HepG2 (cell line): ENCODE results near the gene RAB36. TPM values are rescaled to one million over a fixed set of nuclear protein-coding genes. Genes with fewer than 3 reads are reported as not detected.

Source experiments
- ATAC-seq: fragments of 200-7000 bp; cut with Tn5 transposase; 3 replicates; pipeline ENCODE4 v1.9.1; 2020; ENCODE audit warnings: mild to moderate bottlenecking, moderate library complexity
- BruUV-seq: library from RNA; stranded (reverse); fragments of 400-500 nt; replicated peaks from 2 replicates; lab custom pipeline; 2021; lab: Mats Ljungman, UMichigan
- CTCF ChIA-PET: fragments of 300-600 bp; formaldehyde crosslinking; extraction: SDS; loops from one replicate; lab custom pipeline; 2021; ENCODE audit warnings: low total read pairs, inconsistent platforms, low intra/inter-chr PET ratio; lab: Yijun Ruan, JAX
- POLR2A ChIA-PET: fragments of 350-600 bp; sonication (Branson Sonifier 250); formaldehyde crosslinking; loops from one replicate; lab custom pipeline; 2020; ENCODE audit warnings: antibody characterized with exemption, inconsistent platforms; lab: Yijun Ruan, JAX
- DNase-seq: peaks from one replicate; pipeline ENCODE4 v3.0.0-alpha.2; 2015; ENCODE audit warnings: low spot score
- FAIRE-seq: peaks from 3 replicates; lab custom pipeline; 2011; peaks lifted over from hg19 to GRCh38; lab: Jason Lieb, UNC
- H2AFZ ChIP-seq: one replicate; pipeline ENCODE4 v1.6.1; 2011; ENCODE audit warnings: low read length, inconsistent platforms
- H3K27ac ChIP-seq: fragments of 300-600 bp; 3 replicates; pipeline ENCODE4 v1.8.0; 2011; ENCODE audit warnings: mixed run types, mild to moderate bottlenecking, mixed read lengths, low read length, inconsistent platforms; ENCODE audit not compliant: insufficient read depth; ENCODE audit errors: extremely low read length
- H3K27me3 ChIP-seq, 2 experiments: fragments of 200-600 bp in 1 of 2; 2 replicates in 1 of 2; 3 replicates in 1 of 2; pipeline versions ENCODE4 v1.6.0 to v1.8.0; 2011; ENCODE audit warnings: low read length in 2 of 2, mild to moderate bottlenecking in 2 of 2, moderate library complexity in 2 of 2, inconsistent platforms in 1 of 2; ENCODE audit not compliant: insufficient read depth in 2 of 2, control insufficient read depth in 1 of 2
- H3K36me3 ChIP-seq, 2 experiments: fragments of 200-600 bp in 1 of 2; replicated peaks in 1 of 2; 2 replicates in 1 of 2; 3 replicates in 1 of 2; pipeline versions ENCODE4 v1.5.1 to v1.8.0; 2011; ENCODE audit warnings: low read length in 2 of 2, inconsistent platforms in 1 of 2; ENCODE audit not compliant: insufficient read depth in 2 of 2, control insufficient read depth in 1 of 2
- H3K4me1 ChIP-seq: 2 replicates; pipeline ENCODE4 v1.5.1; 2012; ENCODE audit warnings: low read length, inconsistent platforms; ENCODE audit not compliant: insufficient read depth
- H3K4me2 ChIP-seq: 2 replicates; pipeline ENCODE4 v1.6.0; 2011; ENCODE audit warnings: low read depth, low read length, inconsistent platforms
- H3K4me3 ChIP-seq, 3 experiments: fragments of 200-600 bp in 1 of 3; sonication (generic), shearing (Covaris generic) in 1 of 3; replicated peaks in 1 of 3; 2 replicates each; pipeline ENCODE4 v1.5.1; 2011 to 2016; ENCODE audit warnings: low read length in 3 of 3, inconsistent platforms in 2 of 3, low read depth in 2 of 3, mild to moderate bottlenecking in 2 of 3, control low read depth in 1 of 3, mixed read lengths in 1 of 3; ENCODE audit not compliant: insufficient read depth in 1 of 3
- H3K79me2 ChIP-seq: one replicate; pipeline ENCODE4 v1.6.1; 2011; ENCODE audit warnings: low read length, inconsistent platforms; ENCODE audit not compliant: insufficient read depth
- H3K9ac ChIP-seq: 2 replicates; pipeline ENCODE4 v1.6.0; 2011; ENCODE audit warnings: mild to moderate bottlenecking, low read depth, low read length, inconsistent platforms; ENCODE audit not compliant: insufficient read depth
- H3K9me3 ChIP-seq: 2 replicates; pipeline ENCODE4 v1.5.1; 2012; ENCODE audit warnings: mild to moderate bottlenecking, low read length
- H4K20me1 ChIP-seq: 2 replicates; pipeline ENCODE4 v1.6.0; 2011; ENCODE audit warnings: inconsistent platforms, mild to moderate bottlenecking, low read length, moderate library complexity; ENCODE audit not compliant: insufficient read depth
- BRF2 ChIP-seq: sonication (generic); formaldehyde crosslinking; IDR thresholded peaks from 2 replicates; pipeline ENCODE4 v1.8.1; 2022; ENCODE audit warnings: mild to moderate bottlenecking, missing genetic modification reagents
- KLF16 ChIP-seq, 2 experiments: sonication (generic) in 1 of 2; formaldehyde crosslinking in 1 of 2; IDR thresholded peaks; 2 replicates each; pipeline versions ENCODE4 v1.6.1 to v1.8.0; 2016 to 2023; ENCODE audit warnings: missing genetic modification reagents in 2 of 2, missing compliant biosample characterization in 1 of 2
- MAX ChIP-seq: IDR thresholded peaks from 2 replicates; pipeline ENCODE4 v1.6.1; 2012; ENCODE audit warnings: inconsistent platforms
- NCOA5 ChIP-seq: sonication (generic); formaldehyde crosslinking; IDR thresholded peaks from 2 replicates; pipeline ENCODE4 v1.4.0; 2020; ENCODE audit warnings: missing genetic modification reagents
- NONO ChIP-seq, 2 experiments: fragments of 450-650 bp in 1 of 2; sonication (generic) in 1 of 2; formaldehyde crosslinking in 1 of 2; IDR thresholded peaks in 1 of 2; conservative IDR thresholded peaks in 1 of 2; 2 replicates each; pipeline versions ENCODE4 v1.6.1 to v1.8.0; 2017 to 2022; ENCODE audit warnings: mild to moderate bottlenecking in 1 of 2, missing genetic modification reagents in 1 of 2, moderate library complexity in 1 of 2
- NR2F6 ChIP-seq, 2 experiments: IDR thresholded peaks; 2 replicates each; pipeline ENCODE4 v1.6.1; 2016; ENCODE audit warnings: antibody characterized with exemption in 1 of 2, mild to moderate bottlenecking in 1 of 2
- THRA ChIP-seq: sonication (generic); formaldehyde crosslinking; IDR thresholded peaks from 2 replicates; pipeline ENCODE4 v1.4.0; 2020; ENCODE audit warnings: missing genetic modification reagents, borderline replicate concordance
- U2AF2 ChIP-seq: fragments of 200-400 bp; formaldehyde crosslinking; IDR thresholded peaks from 2 replicates; pipeline ENCODE4 v1.6.1; 2017; ENCODE audit warnings: low read depth, mild to moderate bottlenecking, low read length
- ZBTB33 ChIP-seq: sonication (generic); formaldehyde crosslinking; IDR thresholded peaks from 2 replicates; pipeline ENCODE4 v1.4.0; 2020; ENCODE audit warnings: missing genetic modification reagents
- ZNF510 ChIP-seq: sonication (generic); formaldehyde crosslinking; IDR thresholded peaks from 2 replicates; pipeline ENCODE4 v1.4.0; 2020; ENCODE audit warnings: low read depth, mild to moderate bottlenecking, missing genetic modification reagents
- ZNF7 ChIP-seq: IDR thresholded peaks from 2 replicates; pipeline ENCODE4 v1.6.1; 2016; ENCODE audit warnings: missing biosample characterization, missing genetic modification reagents
- WGBS: methylation state at CpG from one replicate; pipeline ENCODE4 v1.1.6; 2017; ENCODE audit warnings: low lambda C conversion rate; 5-methylcytosine and 5-hydroxymethylcytosine counted together
- in situ Hi-C: cut with HindIII; loops from 2 replicates; pipeline ENCODE4 v1.10.0; 2017; ENCODE audit warnings: low pct_unique_long_range_greater_than_20kb; ENCODE audit not compliant: extremely low pct_ligation_motif_present
- intact Hi-C: fragments of 100-400 bp; cut with micrococcal nuclease; formaldehyde crosslinking; loops from one replicate; pipeline ENCODE4 v1.10.0; 2022; ENCODE audit not compliant: unreplicated experiment
- polyA plus RNA-seq, 8 experiments: library from polyadenylated mRNA; depleted of rRNA in 3 of 8; stranded (reverse) in 7 of 8; unstranded in 1 of 8; fragments of >200 nt; fragmentation: Illumina TruSeq in 4 of 8; extraction: Trizol in 4 of 8; gene quantifications; 2 replicates each; pipeline versions ENCODE4 v1.2.1 to v1.2.3, GENCODE V29; 2011 to 2016; ENCODE audit warnings: low read depth in 4 of 8, missing spikeins in 1 of 8, mixed read lengths in 1 of 8; ENCODE audit not compliant: insufficient read depth in 1 of 8
- total RNA-seq, 5 experiments: library from RNA; depleted of rRNA; stranded (reverse); fragments of >200 nt; fragmentation: Illumina TruSeq; extraction: Trizol; gene quantifications; 2 replicates each; pipeline ENCODE4 v1.2.3, GENCODE V29; 2016; ENCODE audit warnings: low read depth in 1 of 5

Gene RAB36
- total and polyA plus RNA-seq, 2 of the 13 experiments (the other 11 are each of a cell fraction or from before 2014, with no cell fraction given) = 0.24 to 0.86 TPM

GRCh38 chr22:23192558-23192957, 47.3 kb downstream of the RAB36 start (continued):
- TF ChIP-seq KLF16 (CRISPR knock-in tag; IDR thresholded peaks at IDR 0.05) (no peak), ZNF7 (CRISPR knock-in tag) (no peak), ZNF510 (CRISPR knock-in tag) (no peak), U2AF2 (no peak)

GRCh38 chr22:23193196-23193827, 48.0 kb downstream of the RAB36 start:
- no peak for DNase-seq
- ATAC-seq = no peak
- TF ChIP-seq MAX (no peak), NCOA5 (CRISPR knock-in tag) (no peak), NR2F6 (IDR thresholded peaks at IDR 0.05) (no peak), NR2F6 (CRISPR knock-in tag; IDR thresholded peaks at IDR 0.05) (no peak), THRA (CRISPR knock-in tag) (no peak), ZBTB33 (no peak), BRF2 (no peak), NONO (IDR thresholded peaks at IDR 0.05) (no peak), NONO (CRISPR knock-in tag; conservative IDR thresholded peaks at IDR 0.05) (no peak)
- TF ChIP-seq, all 625 proteins: peak for 0
- Histone ChIP-seq H2AFZ (no peak overlapping the region), H4K20me1 (peaks cover 6% of the 10 kb centered on the region), H3K9me3 (no peaks in the 10 kb centered on the region), H3K4me2 (no peak overlapping the region), H3K9ac (no peak overlapping the region), H3K4me1 (no peaks in the 10 kb centered on the region), H3K36me3 (peaks cover 11 to 59% of the 10 kb centered on the region in 2 experiments; a peak in 4 of 5 replicates), H3K79me2 (peaks cover 84% of the 10 kb centered on the region), H3K27ac (no peak overlapping the region), H3K4me3 (no peak overlapping the region), H3K27me3 (no peaks in the 10 kb centered on the region)
- intact Hi-C loops (no loop called here), in situ Hi-C loops (no loop called here)
- BruUV-seq = no TSS peak
- CTCF ChIA-PET = no interaction called here
- 96% methylated on average over 4 of the region's 5 CpGs for WGBS
- FAIRE-seq = no peak
- POLR2A ChIA-PET = interaction anchor here (1.3 kb wide), 1 partner anchor 13 kb away, joined by 4 read pairs; no protein-coding TSS in a partner anchor
